Epithelial cell of proximal tubule (primary cell): ENCODE measurements around the gene SLC4A8. TPM values are rescaled to one million over a fixed set of nuclear protein-coding genes. Genes with fewer than 3 reads are reported as not detected.

Source experiments
- DNase-seq: peaks from one replicate; pipeline ENCODE4 v3.0.0-alpha.2; 2011; ENCODE audit warnings: low read depth
- H3K4me3 ChIP-seq: 2 replicates; pipeline ENCODE4 v1.5.1; 2011; ENCODE audit warnings: low read depth, mild to moderate bottlenecking, low read length
- total RNA-seq: library from RNA; depleted of rRNA; stranded (reverse); fragments of >200 nt; gene quantifications from 2 replicates; pipeline ENCODE4 v1.2.3, GENCODE V29; 2015
- TF ChIP-seq, protein P1 (sequence below): conservative IDR thresholded peaks from 2 replicates; pipeline ENCODE4 v1.5.1; 2012; ENCODE audit warnings: low read depth, mild to moderate bottlenecking, low read length

Gene SLC4A8
- total RNA-seq, 1 donor from 2014 or later = 0.86 TPM

DNA sequence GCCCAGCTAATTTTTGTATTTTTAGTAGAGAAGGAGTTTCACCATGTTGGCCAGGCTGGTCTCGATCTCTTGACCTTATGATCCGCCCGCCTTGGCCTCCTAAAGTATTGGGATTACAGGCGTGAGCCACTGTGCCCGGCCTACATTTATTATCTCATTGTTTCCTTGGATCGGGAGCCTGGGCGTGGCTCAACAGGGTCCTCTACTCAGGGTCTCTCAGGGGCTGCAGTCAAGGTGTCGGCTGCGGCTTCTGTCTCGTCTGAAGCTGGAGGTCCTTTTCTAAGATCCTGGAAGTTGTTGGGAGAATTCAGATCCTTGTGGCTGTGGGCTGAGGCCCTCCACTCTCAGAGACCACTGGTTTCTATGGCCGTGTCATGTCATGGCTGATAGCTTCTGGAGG, 100.9 kb downstream of the SLC4A8 start:
- no peak overlapping the region for H3K4me3 ChIP-seq
- no peak for DNase-seq
- TF ChIP-seq, protein P1, sequence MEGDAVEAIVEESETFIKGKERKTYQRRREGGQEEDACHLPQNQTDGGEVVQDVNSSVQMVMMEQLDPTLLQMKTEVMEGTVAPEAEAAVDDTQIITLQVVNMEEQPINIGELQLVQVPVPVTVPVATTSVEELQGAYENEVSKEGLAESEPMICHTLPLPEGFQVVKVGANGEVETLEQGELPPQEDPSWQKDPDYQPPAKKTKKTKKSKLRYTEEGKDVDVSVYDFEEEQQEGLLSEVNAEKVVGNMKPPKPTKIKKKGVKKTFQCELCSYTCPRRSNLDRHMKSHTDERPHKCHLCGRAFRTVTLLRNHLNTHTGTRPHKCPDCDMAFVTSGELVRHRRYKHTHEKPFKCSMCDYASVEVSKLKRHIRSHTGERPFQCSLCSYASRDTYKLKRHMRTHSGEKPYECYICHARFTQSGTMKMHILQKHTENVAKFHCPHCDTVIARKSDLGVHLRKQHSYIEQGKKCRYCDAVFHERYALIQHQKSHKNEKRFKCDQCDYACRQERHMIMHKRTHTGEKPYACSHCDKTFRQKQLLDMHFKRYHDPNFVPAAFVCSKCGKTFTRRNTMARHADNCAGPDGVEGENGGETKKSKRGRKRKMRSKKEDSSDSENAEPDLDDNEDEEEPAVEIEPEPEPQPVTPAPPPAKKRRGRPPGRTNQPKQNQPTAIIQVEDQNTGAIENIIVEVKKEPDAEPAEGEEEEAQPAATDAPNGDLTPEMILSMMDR = no peak

DNA sequence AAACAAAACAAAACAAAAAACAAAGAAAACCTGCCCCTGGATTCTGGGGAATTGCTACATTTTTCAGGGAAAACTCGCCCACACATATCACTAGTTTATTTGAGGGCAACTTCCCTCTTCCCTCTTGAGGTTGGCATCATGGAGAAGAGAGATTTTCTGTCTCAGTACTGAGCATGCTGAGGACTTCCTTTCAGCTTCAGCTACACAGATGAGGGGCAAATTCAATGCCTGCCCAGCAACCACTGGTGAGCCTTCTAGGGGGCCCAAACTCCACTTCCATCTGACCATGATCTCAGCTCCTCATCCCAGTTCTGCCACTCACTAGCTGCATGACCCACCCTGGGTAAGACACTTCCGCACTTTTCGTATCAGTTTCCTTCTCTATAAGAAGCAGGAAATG, 103.3 kb downstream of the SLC4A8 start:
- TF ChIP-seq, protein P1 = no peak
- H3K4me3 ChIP-seq = no peak overlapping the region
- no peak for DNase-seq

DNA sequence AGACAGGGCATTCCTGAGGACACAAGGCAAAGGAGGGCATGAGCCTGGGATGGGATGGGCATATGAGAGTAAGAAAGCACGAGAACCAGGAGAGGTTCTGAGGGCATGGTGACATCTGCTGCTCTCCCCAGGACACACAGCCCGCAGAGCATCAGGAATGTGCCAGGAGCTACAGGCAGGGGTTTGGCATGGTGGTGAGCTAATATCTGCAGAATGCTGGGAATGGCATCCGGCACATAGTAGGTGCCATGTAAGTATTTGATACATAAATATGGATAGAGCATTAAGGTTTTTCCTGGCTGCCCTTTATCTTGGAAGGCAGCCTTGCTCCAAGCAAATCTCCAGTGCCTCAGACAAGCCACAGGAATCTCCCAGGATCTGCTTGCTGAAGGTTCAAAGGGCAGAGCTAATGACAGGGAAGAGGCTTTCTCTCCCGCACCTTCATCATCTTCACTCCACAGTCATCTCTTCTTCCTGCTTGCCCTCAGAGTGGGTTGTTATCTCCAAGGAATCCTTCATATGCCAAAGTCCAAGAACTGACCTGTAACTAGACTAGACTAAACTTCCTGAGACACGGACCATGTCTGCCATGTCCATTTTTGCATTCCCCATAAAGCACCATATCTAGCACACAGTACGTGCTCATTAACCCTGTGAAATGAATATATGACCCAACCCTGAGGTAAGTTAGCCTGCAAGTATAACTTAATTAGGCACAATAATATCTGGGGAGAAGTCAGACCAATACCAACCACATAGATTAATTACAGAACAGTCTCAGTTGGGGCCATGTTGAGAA, 104.4 kb downstream of the SLC4A8 start:
- no peak overlapping the region for H3K4me3 ChIP-seq
- no peak for DNase-seq
- TF ChIP-seq, protein P1 = peak; percentile 12

DNA sequence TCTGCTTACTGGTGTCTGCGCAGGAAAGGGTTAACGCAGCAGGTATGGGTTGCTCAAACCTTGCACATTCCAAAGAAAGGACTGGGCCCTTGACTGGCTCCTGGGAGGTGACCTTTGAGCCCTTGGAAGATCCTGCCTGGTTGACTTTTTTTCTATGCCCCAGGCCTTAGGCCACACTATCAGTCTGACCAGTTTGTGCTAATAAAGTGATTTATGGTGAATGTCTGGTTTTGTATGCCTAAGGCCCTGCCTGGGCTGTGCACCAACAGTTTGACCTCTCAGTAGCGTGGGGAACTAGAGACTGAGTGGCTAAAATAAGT, 105.0 kb downstream of the SLC4A8 start:
- no peak for DNase-seq
- TF ChIP-seq, protein P1 = no peak
- no peak overlapping the region for H3K4me3 ChIP-seq

DNA sequence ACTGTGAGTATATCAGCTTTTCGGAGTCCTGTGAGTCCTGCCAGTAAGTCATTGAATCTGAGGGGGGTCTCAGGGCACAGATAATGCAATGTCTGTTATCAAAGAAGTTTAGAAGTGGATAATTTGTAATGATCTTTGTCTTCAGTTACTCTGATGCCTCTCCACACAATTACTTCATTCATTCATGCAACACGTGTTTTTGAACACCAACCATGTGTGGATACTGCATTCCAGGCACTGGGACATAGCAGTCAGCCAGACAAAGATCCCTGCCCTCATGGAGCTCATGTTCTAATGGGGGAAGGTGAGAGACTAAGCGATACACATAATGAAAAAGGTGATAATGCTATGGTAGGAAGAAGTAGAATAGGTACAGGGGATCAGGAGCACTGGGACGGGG, 105.6 kb downstream of the SLC4A8 start:
- no peak for DNase-seq
- H3K4me3 ChIP-seq = no peak overlapping the region
- TF ChIP-seq, protein P1 = no peak

DNA sequence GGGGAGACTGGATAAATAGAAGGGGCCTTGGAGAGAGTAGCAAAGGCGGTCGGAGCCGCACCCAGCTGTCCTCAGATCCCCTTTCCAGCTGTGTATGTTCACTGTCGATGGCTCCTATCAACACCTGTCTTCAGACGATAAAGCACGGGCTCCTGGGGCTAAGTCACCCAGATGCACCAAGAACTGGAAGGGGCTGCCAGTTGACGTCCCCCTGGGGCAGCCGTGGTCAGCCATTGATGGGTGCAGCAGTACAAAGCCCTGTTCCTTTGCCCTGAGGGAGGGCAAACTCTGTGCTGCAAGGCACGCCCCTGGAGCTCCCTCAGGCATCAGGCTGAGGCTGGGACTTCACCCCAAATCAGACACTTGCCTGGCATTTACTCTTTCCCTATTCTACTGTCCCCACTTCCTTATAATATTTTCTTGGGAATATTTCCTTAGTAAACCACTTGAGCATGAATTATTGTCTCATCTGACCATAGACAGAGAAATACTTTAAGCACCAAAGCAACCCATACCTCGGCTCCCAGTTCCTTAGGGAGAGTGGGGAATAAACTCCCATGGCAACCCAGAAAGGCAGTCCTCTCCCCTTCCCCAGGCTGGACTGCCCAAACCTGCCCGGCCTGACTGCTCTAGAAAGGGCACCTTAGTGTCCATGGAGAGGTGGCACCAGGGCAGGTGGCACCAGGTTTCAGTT, 106.8 kb downstream of the SLC4A8 start:
- no peak for DNase-seq
- TF ChIP-seq, protein P1 = no peak
- no peak overlapping the region for H3K4me3 ChIP-seq
